ENCODE measurements around the gene CREBRF.

Gene CREBRF

DNA sequence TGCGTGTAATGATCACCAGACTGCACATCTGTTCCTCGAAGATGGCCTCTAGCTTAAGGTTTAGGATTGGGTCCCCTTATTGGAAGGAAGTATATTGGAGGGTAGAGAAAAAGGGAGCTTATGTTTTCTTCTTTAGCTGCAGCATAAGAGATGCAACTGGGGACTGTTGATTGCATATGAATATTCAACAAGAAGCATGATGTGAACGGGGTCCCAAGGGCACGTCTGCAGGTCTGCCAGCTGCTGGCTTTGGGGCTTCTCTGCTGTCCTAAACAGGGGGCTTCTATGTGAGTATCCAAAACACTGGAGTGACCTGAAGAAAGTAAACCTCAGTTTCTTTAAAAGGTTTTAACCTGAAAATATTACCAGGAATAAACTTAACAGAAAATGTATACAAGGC, 84.6 kb downstream of the CREBRF start:
- TF ChIP-seq, protein P1, sequence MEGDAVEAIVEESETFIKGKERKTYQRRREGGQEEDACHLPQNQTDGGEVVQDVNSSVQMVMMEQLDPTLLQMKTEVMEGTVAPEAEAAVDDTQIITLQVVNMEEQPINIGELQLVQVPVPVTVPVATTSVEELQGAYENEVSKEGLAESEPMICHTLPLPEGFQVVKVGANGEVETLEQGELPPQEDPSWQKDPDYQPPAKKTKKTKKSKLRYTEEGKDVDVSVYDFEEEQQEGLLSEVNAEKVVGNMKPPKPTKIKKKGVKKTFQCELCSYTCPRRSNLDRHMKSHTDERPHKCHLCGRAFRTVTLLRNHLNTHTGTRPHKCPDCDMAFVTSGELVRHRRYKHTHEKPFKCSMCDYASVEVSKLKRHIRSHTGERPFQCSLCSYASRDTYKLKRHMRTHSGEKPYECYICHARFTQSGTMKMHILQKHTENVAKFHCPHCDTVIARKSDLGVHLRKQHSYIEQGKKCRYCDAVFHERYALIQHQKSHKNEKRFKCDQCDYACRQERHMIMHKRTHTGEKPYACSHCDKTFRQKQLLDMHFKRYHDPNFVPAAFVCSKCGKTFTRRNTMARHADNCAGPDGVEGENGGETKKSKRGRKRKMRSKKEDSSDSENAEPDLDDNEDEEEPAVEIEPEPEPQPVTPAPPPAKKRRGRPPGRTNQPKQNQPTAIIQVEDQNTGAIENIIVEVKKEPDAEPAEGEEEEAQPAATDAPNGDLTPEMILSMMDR (IDR thresholded peaks at IDR 0.05; ENCODE audit: poor library complexity, severe bottlenecking): no peak
- DNase-seq (ENCODE audit: low spot score) (no peak), ATAC-seq (ENCODE audit: low read depth) (no peak)
- H3K27me3 ChIP-seq (ENCODE audit: insufficient read depth, poor library complexity, severe bottlenecking): no peaks in the 10 kb centered on the region
- peaks cover 6% of the 10 kb centered on the region for H3K4me1 ChIP-seq (ENCODE audit: insufficient read depth, poor library complexity, severe bottlenecking)
- H3K4me3 ChIP-seq (ENCODE audit: severe bottlenecking): no peak overlapping the region
- 0 out of 2 replicates have a peak, but pooled peaks cover 3% of the 10 kb centered on the region for H3K36me3 ChIP-seq (ENCODE audit: low read depth)
- H3K9me3 ChIP-seq (ENCODE audit: severe bottlenecking): no peaks in the 10 kb centered on the region
- H3K27ac ChIP-seq (ENCODE audit: poor library complexity, severe bottlenecking): no peak overlapping the region

GRCh38 chr5:173143567-173143966, 87.4 kb downstream of the CREBRF start:
- no peak overlapping the region for H3K27ac ChIP-seq (ENCODE audit: poor library complexity, severe bottlenecking)
- peaks cover 9% of the 10 kb centered on the region for H3K4me1 ChIP-seq (ENCODE audit: insufficient read depth, poor library complexity, severe bottlenecking)
- TF ChIP-seq, protein P1 (IDR thresholded peaks at IDR 0.05; ENCODE audit: poor library complexity, severe bottlenecking): no peak
- no peak overlapping the region for H3K4me3 ChIP-seq (ENCODE audit: severe bottlenecking)
- no peaks in the 10 kb centered on the region for H3K9me3 ChIP-seq (ENCODE audit: severe bottlenecking)
- H3K27me3 ChIP-seq (ENCODE audit: insufficient read depth, poor library complexity, severe bottlenecking): no peaks in the 10 kb centered on the region
- H3K36me3 ChIP-seq (ENCODE audit: low read depth): peaks cover 24% of the 10 kb centered on the region
- ATAC-seq (ENCODE audit: low read depth) (no peak), DNase-seq (ENCODE audit: low spot score) (no peak)

GRCh38 chr5:173144200-173145176, 88.3 kb downstream of the CREBRF start, which contains the start of gene BNIP1:
Gene BNIP1 (plus strand): TSS chr5:173144531. CDS start chr5:173144546, 15 bp downstream.
- Histone ChIP-seq H3K4me1 (ENCODE audit: insufficient read depth, poor library complexity, severe bottlenecking) (peaks cover 9% of the 10 kb centered on the region), H3K27me3 (ENCODE audit: insufficient read depth, poor library complexity, severe bottlenecking) (no peaks in the 10 kb centered on the region), H3K36me3 (ENCODE audit: low read depth) (peaks cover 33% of the 10 kb centered on the region), H3K27ac (ENCODE audit: poor library complexity, severe bottlenecking) (peak within 1 kb of the TSS; percentile 68), H3K4me3 (ENCODE audit: severe bottlenecking) (peak within 1 kb of the TSS; percentile 96), H3K9me3 (ENCODE audit: severe bottlenecking) (no peaks in the 10 kb centered on the region)
- peak; percentile 95 for ATAC-seq (ENCODE audit: low read depth)
- TF ChIP-seq, protein P1 (IDR thresholded peaks at IDR 0.05; ENCODE audit: poor library complexity, severe bottlenecking): peak; percentile 99
- peak; percentile 100 for DNase-seq (ENCODE audit: low spot score)

- DNase-seq (ENCODE audit: low spot score) (no peak), ATAC-seq (ENCODE audit: low read depth) (no peak)
- Histone ChIP-seq H3K9me3 (ENCODE audit: severe bottlenecking) (no peaks in the 10 kb centered on the region), H3K36me3 (ENCODE audit: low read depth) (peaks cover 55% of the 10 kb centered on the region), H3K4me1 (ENCODE audit: insufficient read depth, poor library complexity, severe bottlenecking) (peaks cover 9% of the 10 kb centered on the region), H3K27ac (ENCODE audit: poor library complexity, severe bottlenecking) (no peak overlapping the region), H3K4me3 (ENCODE audit: severe bottlenecking) (no peak overlapping the region), H3K27me3 (ENCODE audit: insufficient read depth, poor library complexity, severe bottlenecking) (no peaks in the 10 kb centered on the region)
- TF ChIP-seq, protein P1 (IDR thresholded peaks at IDR 0.05; ENCODE audit: poor library complexity, severe bottlenecking): no peak
Measured at GRCh38 chr5:173148354-173148753, 92.2 kb downstream of the CREBRF start.
